Measurements from ENCODE around the gene SLC12A9.
"Not testable (repeated sequence)": the region's sequence is repeated elsewhere in the genome, so short reads cannot be mapped to it uniquely, and the experiment has no call there.

SLC12A9 gene

GRCh38 chr7:100852048-100852872 lies at the start of gene SLC12A9:
TSS of gene SLC12A9 (plus strand) at chr7:100852713. CDS start at chr7:100854198, 1,485 bp downstream.
- H3K27ac ChIP-seq, result peak within 1 kb of the TSS; percentile 74
- peak; percentile 92 for TF ChIP-seq CTCF (conservative IDR thresholded peaks at IDR 0.05)

DNA sequence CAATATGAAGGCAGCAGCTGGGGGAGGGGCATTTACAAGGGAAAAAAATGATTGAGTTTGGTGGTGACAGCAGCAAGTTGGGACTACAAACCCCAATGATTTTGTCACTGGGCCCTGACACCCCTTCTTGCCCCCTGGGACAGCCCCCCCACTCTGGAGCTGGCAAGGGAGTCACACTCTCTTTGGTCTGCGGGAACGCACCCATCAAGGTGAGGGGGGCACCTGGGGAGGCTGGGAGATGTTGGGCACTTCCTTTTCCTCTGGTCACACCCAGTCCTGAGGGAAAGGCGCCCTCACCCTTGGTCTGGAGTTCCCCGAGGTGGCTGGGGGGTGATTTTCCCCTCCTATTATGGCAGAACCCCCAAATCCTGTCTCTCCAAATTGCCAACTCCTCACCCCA lies 49.6 kb upstream of the SLC12A9 start:
- no peak for TF ChIP-seq CTCF (conservative IDR thresholded peaks at IDR 0.05)
- H3K27ac ChIP-seq, result peak overlapping the region; percentile 46; the same call in 1 of the 2 replicates

- H3K27ac ChIP-seq, result peak overlapping the region; percentile 46; the same call in 1 of the 2 replicates
- no peak for TF ChIP-seq CTCF (conservative IDR thresholded peaks at IDR 0.05)
Observed at GRCh38 chr7:100803398-100804161, 48.9 kb upstream of the SLC12A9 start.

- no peak overlapping the region for H3K27ac ChIP-seq
- TF ChIP-seq CTCF (conservative IDR thresholded peaks at IDR 0.05), result no peak
Observed at GRCh38 chr7:100804681-100805431, 47.7 kb upstream of the SLC12A9 start.

DNA sequence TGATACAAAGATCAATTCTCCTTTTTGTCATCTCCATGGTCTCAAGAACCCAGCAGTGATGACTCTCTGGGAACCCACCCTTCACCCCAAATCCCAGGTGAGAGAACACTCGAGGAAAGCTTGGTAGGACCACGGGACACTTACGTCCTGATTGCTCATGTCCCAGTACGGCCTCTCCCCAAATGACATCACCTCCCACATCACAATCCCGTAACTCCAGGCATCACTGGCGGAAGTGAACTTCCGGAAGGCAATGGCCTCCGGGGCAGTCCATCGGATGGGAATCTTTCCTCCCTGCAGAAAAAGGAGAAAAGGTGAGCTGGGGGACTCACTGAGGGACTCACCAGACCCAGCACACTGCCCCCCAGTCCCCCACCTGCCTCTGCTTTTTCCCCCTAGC lies 46.2 kb upstream of the SLC12A9 start:
- H3K27ac ChIP-seq, result no peak overlapping the region
- TF ChIP-seq CTCF (conservative IDR thresholded peaks at IDR 0.05), result no peak

DNA sequence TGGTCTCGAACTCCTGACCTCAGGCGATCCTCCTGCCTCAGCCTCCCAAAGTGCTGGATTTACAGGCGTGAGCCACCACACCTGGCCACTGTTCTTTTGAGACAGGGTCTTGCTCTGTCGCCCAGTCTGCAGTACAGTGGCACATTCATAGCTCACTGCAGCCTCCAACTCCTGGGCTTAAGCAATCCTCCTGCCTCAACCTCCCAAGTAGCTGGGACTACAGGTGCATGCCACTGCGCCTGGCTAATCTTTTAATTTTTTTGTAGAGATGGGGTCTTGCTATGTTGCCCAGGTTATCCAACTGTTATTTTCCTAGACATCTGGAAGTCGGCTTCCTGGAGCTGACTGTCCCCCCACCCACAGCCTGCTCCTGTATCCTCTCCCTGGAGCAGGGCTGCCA lies 45.6 kb upstream of the SLC12A9 start:
- H3K27ac ChIP-seq, result not testable (repeated sequence)

- no peak overlapping the region for H3K27ac ChIP-seq
- TF ChIP-seq CTCF (conservative IDR thresholded peaks at IDR 0.05), result no peak
Observed at GRCh38 chr7:100808354-100808875, 44.1 kb upstream of the SLC12A9 start.

Measured in VCaP (cell line).